SU-DHL-6 (cell line): ENCODE results near the gene PTP4A2.

Experiments used
- CTCF ChIP-seq: fragments of 200-600 bp; sonication (generic); IDR thresholded peaks from one replicate; pipeline ENCODE4 v1.5.1; 2017; ENCODE audit warnings: antibody characterized with exemption, mild to moderate bottlenecking, low read length, moderate library complexity; ENCODE audit not compliant: insufficient read depth, poor library complexity, severe bottlenecking
- EZH2phosphoT487 ChIP-seq: fragments of 200-600 bp; sonication (generic), shearing (Covaris generic); conservative IDR thresholded peaks from 2 replicates; pipeline ENCODE4 v1.6.1; 2018; ENCODE audit warnings: mild to moderate bottlenecking, antibody characterized with exemption, low read length, moderate library complexity, mixed read lengths

DNA sequence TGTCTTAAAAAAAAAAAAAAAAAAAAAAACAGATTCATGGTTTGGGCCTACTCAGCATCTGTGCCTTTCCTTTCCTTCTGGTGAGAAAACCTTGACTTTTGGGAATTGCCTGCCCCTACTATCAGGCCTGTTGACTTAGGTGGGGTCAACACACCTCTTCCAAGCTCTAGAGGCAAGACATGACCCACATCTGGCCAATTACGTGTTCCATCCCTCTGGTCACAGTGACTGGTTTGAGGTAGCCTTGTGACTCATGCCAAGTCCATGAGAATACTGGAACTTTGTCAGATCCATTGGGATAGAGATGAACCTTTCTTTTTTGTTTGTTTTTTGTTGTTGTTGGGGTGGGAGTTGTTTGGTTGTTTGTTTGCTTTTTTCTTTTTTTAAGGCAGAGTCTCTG, 38.2 kb upstream of the PTP4A2 start:
- TF ChIP-seq CTCF, result no peak
- no peak for TF ChIP-seq EZH2phosphoT487
